CD14-positive monocyte (primary cell): Measurements from ENCODE around the gene ZNF500. TPM values are rescaled to one million over a fixed set of nuclear protein-coding genes. Genes with fewer than 3 reads are reported as not detected.

Source experiments
- DNase-seq, 3 donors: peaks; one replicate each; pipeline ENCODE4 v3.0.0-alpha.2; 2011 to 2022
- H2AFZ ChIP-seq: 2 replicates; pipeline ENCODE4 v1.6.0; 2012; ENCODE audit warnings: mild to moderate bottlenecking, low read depth, low read length, inconsistent platforms; ENCODE audit not compliant: insufficient read depth, poor library complexity, severe bottlenecking
- H3K27ac ChIP-seq, 2 donors: 1 replicate in 1 of 2; 2 replicates in 1 of 2; pipeline ENCODE4 v1.5.1; 2012 to 2013; ENCODE audit warnings: low read length in 2 of 2, control low read depth in 1 of 2, inconsistent platforms in 1 of 2, low read depth in 1 of 2, mild to moderate bottlenecking in 1 of 2
- H3K27me3 ChIP-seq, 2 donors: one replicate each; pipeline versions ENCODE4 v1.6.0 to v1.6.1; 2011 to 2013; ENCODE audit warnings: low read length in 2 of 2; ENCODE audit not compliant: control insufficient read depth in 2 of 2, insufficient read depth in 2 of 2
- H3K36me3 ChIP-seq, 2 donors: replicated peaks in 1 of 2; 1 replicate in 1 of 2; 2 replicates in 1 of 2; pipeline versions ENCODE4 v1.5.1 to v1.6.1; 2012 to 2013; ENCODE audit warnings: low read length in 2 of 2, control low read depth in 1 of 2, inconsistent platforms in 1 of 2, mild to moderate bottlenecking in 1 of 2; ENCODE audit not compliant: insufficient read depth in 2 of 2, control insufficient read depth in 1 of 2
- H3K4me1 ChIP-seq, 2 donors: 1 replicate in 1 of 2; 2 replicates in 1 of 2; pipeline versions ENCODE4 v1.5.1 to v1.6.1; 2012 to 2013; ENCODE audit warnings: low read length in 2 of 2, control low read depth in 1 of 2, inconsistent platforms in 1 of 2, mild to moderate bottlenecking in 1 of 2, moderate library complexity in 1 of 2; ENCODE audit not compliant: insufficient read depth in 2 of 2, control insufficient read depth in 1 of 2
- H3K4me2 ChIP-seq: replicated peaks from 2 replicates; pipeline ENCODE3; 2012; ENCODE audit warnings: low read length, moderate library complexity, mild to moderate bottlenecking; ENCODE audit not compliant: poor library complexity, severe bottlenecking; ENCODE audit errors: extremely low read depth
- H3K4me3 ChIP-seq, 3 experiments: fragments of 200-600 bp in 1 of 3; sonication (generic) in 1 of 3; replicated peaks in 1 of 3; 1 replicate in 2 of 3; 2 replicates in 1 of 3; pipeline ENCODE4 v1.5.1; 2011 to 2013; ENCODE audit warnings: low read length in 3 of 3, mild to moderate bottlenecking in 3 of 3, control low read depth in 2 of 3, low read depth in 2 of 3, inconsistent platforms in 1 of 3, moderate library complexity in 1 of 3
- H3K79me2 ChIP-seq: 2 replicates; pipeline ENCODE4 v1.6.0; 2012; ENCODE audit warnings: mild to moderate bottlenecking, control low read depth, inconsistent platforms, low read length, moderate library complexity; ENCODE audit not compliant: insufficient read depth
- H3K9ac ChIP-seq: 2 replicates; pipeline ENCODE4 v1.6.0; 2017; ENCODE audit warnings: low read length, mild to moderate bottlenecking; ENCODE audit not compliant: insufficient read depth, poor library complexity, severe bottlenecking
- H3K9me3 ChIP-seq, 2 donors: replicated peaks in 1 of 2; 1 replicate in 1 of 2; 2 replicates in 1 of 2; pipeline versions ENCODE4 v1.5.1 to v1.6.1; 2012 to 2013; ENCODE audit warnings: low read length in 2 of 2, control low read depth in 1 of 2; ENCODE audit not compliant: control insufficient read depth in 1 of 2, insufficient read depth in 1 of 2
- H4K20me1 ChIP-seq: 2 replicates; pipeline ENCODE4 v1.6.0; 2012; ENCODE audit warnings: mild to moderate bottlenecking, low read length, control low read depth, moderate library complexity; ENCODE audit not compliant: insufficient read depth
- H3K27ac Mint-ChIP-seq, 7 donors: one replicate each; pipeline ENCODE4 v1.8.0; 2020; ENCODE audit warnings: mild to moderate bottlenecking in 7 of 7, mixed read lengths in 7 of 7, moderate library complexity in 6 of 7, inconsistent platforms in 2 of 7
- H3K27me3 Mint-ChIP-seq, 3 donors: one replicate each; pipeline ENCODE4 v1.8.0; 2021 to 2022; ENCODE audit warnings: low read depth in 3 of 3, mild to moderate bottlenecking in 3 of 3, mixed read lengths in 3 of 3, moderate library complexity in 3 of 3, inconsistent platforms in 1 of 3
- H3K36me3 Mint-ChIP-seq, 2 donors: one replicate each; pipeline ENCODE4 v1.8.0; 2020; ENCODE audit warnings: mixed read lengths in 2 of 2, inconsistent platforms in 1 of 2, mild to moderate bottlenecking in 1 of 2
- H3K4me1 Mint-ChIP-seq: one replicate; pipeline ENCODE4 v1.8.0; 2020; ENCODE audit warnings: mild to moderate bottlenecking, mixed read lengths
- H3K4me3 Mint-ChIP-seq, 2 donors: one replicate each; pipeline ENCODE4 v1.8.0; 2020; ENCODE audit warnings: mild to moderate bottlenecking in 2 of 2, mixed read lengths in 2 of 2, moderate library complexity in 1 of 2
- H3K9me3 Mint-ChIP-seq, 7 donors: one replicate each; pipeline ENCODE4 v1.8.0; 2020 to 2022; ENCODE audit warnings: mixed read lengths in 7 of 7, mild to moderate bottlenecking in 6 of 7, moderate library complexity in 6 of 7, inconsistent platforms in 2 of 7
- CTCF ChIP-seq: fragments of 200-600 bp; IDR thresholded peaks from one replicate; pipeline ENCODE4 v1.8.0; 2022; ENCODE audit warnings: antibody characterized with exemption, mild to moderate bottlenecking
- WGBS: methylation state at CpG from one replicate; pipeline ENCODE4 v1.1.5; 2013; ENCODE audit warnings: missing lambda C conversion rate; ENCODE audit not compliant: insufficient coverage; 5-methylcytosine and 5-hydroxymethylcytosine counted together
- intact Hi-C, 2 donors: fragments of 100-400 bp; cut with micrococcal nuclease; formaldehyde crosslinking; loops; one replicate each; pipeline versions ENCODE4 v1.15.0 to v1.15.1; 2023
- polyA plus RNA-seq, 3 donors: library from polyadenylated mRNA; depleted of rRNA in 1 of 3; unstranded in 2 of 3; stranded (reverse) in 1 of 3; fragments of 300-500 nt in 2 of 3; fragments of >200 nt in 1 of 3; fragmentation: Illumina TruSeq in 2 of 3; gene quantifications; 1 replicate in 2 of 3; 2 replicates in 1 of 3; pipeline ENCODE4 v1.2.3, GENCODE V29; 2012 to 2021

The ZNF500 gene
- polyA plus RNA-seq, 3 donors: 2.4 to 5.6 (median 5.2) TPM

- H3K9me3 ChIP-seq: no peaks in the 10 kb centered on the region
- H3K4me1 ChIP-seq: peaks cover 30 to 42% of the 10 kb centered on the region in 2 donors
- no peak overlapping the region for H3K4me3 ChIP-seq
- no peak overlapping the region for H3K4me2 ChIP-seq
- DNase-seq: no peak
- intact Hi-C loops: no loop called here
- 98% methylated on average over 17 of the region's 19 CpGs for WGBS
- peaks cover 21 to 52% of the 10 kb centered on the region in 2 donors for H3K36me3 Mint-ChIP-seq
- H3K9ac ChIP-seq: no peak overlapping the region
- peaks cover 33% of the 10 kb centered on the region for H3K4me1 Mint-ChIP-seq
- peaks cover 0 to 1% (median 0%) of the 10 kb centered on the region in 7 donors for H3K9me3 Mint-ChIP-seq
- H3K27ac ChIP-seq: peak overlapping the region; percentile 48 to 76
- no peak overlapping the region for H3K4me3 Mint-ChIP-seq
- TF ChIP-seq CTCF: no peak
- no peak overlapping the region for H2AFZ ChIP-seq
- H4K20me1 ChIP-seq: no peaks in the 10 kb centered on the region
- H3K36me3 ChIP-seq: peaks cover 43 to 44% of the 10 kb centered on the region in 2 donors
- H3K27me3 Mint-ChIP-seq: no peaks in the 10 kb centered on the region
- H3K27ac Mint-ChIP-seq: peak overlapping the region in 4 of 7 donors; percentile 38 to 71 (median 54)
- peaks cover 31% of the 10 kb centered on the region for H3K79me2 ChIP-seq
- H3K27me3 ChIP-seq: no peaks in the 10 kb centered on the region
Observed at GRCh38 chr16:4799171-4799855, 32.4 kb upstream of the ZNF500 start.

GRCh38 chr16:4798456-4798855 is 31.5 kb upstream of the ZNF500 start:
- Histone ChIP-seq H2AFZ (no peak overlapping the region), H3K9ac (no peak overlapping the region), H4K20me1 (no peaks in the 10 kb centered on the region), H3K27ac (no peak overlapping the region), H3K27me3 (no peaks in the 10 kb centered on the region), H3K4me2 (no peak overlapping the region), H3K36me3 (peaks cover 42 to 43% of the 10 kb centered on the region in 2 donors), H3K4me1 (peaks cover 22 to 33% of the 10 kb centered on the region in 2 donors), H3K9me3 (no peaks in the 10 kb centered on the region), H3K4me3 (no peak overlapping the region), H3K79me2 (peaks cover 31% of the 10 kb centered on the region)
- no peak for TF ChIP-seq CTCF
- H3K9me3 Mint-ChIP-seq: peaks cover 0 to 1% (median 0%) of the 10 kb centered on the region in 7 donors
- H3K4me3 Mint-ChIP-seq: no peak overlapping the region
- no peak for DNase-seq
- peaks cover 25% of the 10 kb centered on the region for H3K4me1 Mint-ChIP-seq
- H3K27me3 Mint-ChIP-seq: peaks cover 0 to 1% (median 0%) of the 10 kb centered on the region in 3 donors
- H3K27ac Mint-ChIP-seq: no peak overlapping the region
- WGBS: 97% methylated on average over 6 of the region's 16 CpGs
- intact Hi-C loops: no loop called here
- H3K36me3 Mint-ChIP-seq: peaks cover 21 to 48% of the 10 kb centered on the region in 2 donors
